ENCODE measurements around the gene ATG4C. TPM values are rescaled to one million over a fixed set of nuclear protein-coding genes. Genes with fewer than 3 reads are reported as not detected.

ATG4C gene
- total and polyA plus RNA-seq, 10 of the 15 experiments (the other 5 are each of a cell fraction or from before 2014, with no cell fraction given): 8.1 to 30.9 (median 18.9) TPM

- no peaks in the 10 kb centered on the region for H3K79me2 ChIP-seq (ENCODE audit: control insufficient read depth, insufficient read depth, low read length)
- no peaks in the 10 kb centered on the region for H3K4me1 ChIP-seq (ENCODE audit: control insufficient read depth, insufficient read depth, low read length)
- BruUV-seq (replicated peaks): no TSS peak
- H3K4me3 ChIP-seq: no peak overlapping the region
- no peak for DNase-seq (ENCODE audit: low read depth, low spot score)
- peak; percentile 70 for ATAC-seq
- H3K4me2 ChIP-seq (ENCODE audit: control insufficient read depth, insufficient read depth): no peak overlapping the region
- H3K9ac ChIP-seq (ENCODE audit: control insufficient read depth, insufficient read depth, low read length): no peak overlapping the region
- WGBS (ENCODE audit: insufficient coverage, insufficient replicate concordance, low lambda C conversion rate, missing lambda C conversion rate): 45% methylated on average over 12 of the region's 12 CpGs
- in situ Hi-C loops (cut with MboI) (loop anchor here (5.0 kb wide), 2 partner anchors 239 to 569 kb away; no protein-coding TSS in a partner anchor), intact Hi-C loops (cut with micrococcal nuclease; ENCODE audit: unreplicated experiment) (loop anchor here (1.0 to 10.0 kb wide), 4 partner anchors 131 to 571 kb away; no protein-coding TSS in a partner anchor)
- RAD21 ChIA-PET (ENCODE audit: unreplicated experiment): interaction anchor here (0.7 to 5.0 kb wide), 29 partner anchors 10 to 574 kb away, joined by 3 to 156 read pairs (median 5); no protein-coding TSS in a partner anchor
- no peaks in the 10 kb centered on the region for H4K20me1 ChIP-seq (ENCODE audit: control insufficient read depth, insufficient read depth)
- CTCF ChIA-PET: interaction anchor here (0.6 to 5.8 kb wide), 79 partner anchors 8 to 615 kb away, joined by 3 to 305 read pairs (median 4); partner anchors contain the start of gene DOCK7
- no peak overlapping the region for H3K27ac ChIP-seq (ENCODE audit: control insufficient read depth, insufficient read depth)
- H3K9me3 ChIP-seq (replicated peaks; ENCODE audit: control insufficient read depth, insufficient read depth, low read length): no peaks in the 10 kb centered on the region; the same call in 2 of the 3 replicates
- peak; percentile 82 for FAIRE-seq
- no peaks in the 10 kb centered on the region for H3K36me3 ChIP-seq (ENCODE audit: control insufficient read depth in 2 of 2, insufficient read depth in 2 of 2, low read length in 1 of 2)
- POLR2A ChIA-PET: interaction anchor here (1.0 kb wide), 1 partner anchor 310 kb away, joined by 3 read pairs; no protein-coding TSS in a partner anchor
- peak overlapping the region; percentile 45 for H2AFZ ChIP-seq (ENCODE audit: control insufficient read depth, low read depth, low read length)
- no peaks in the 10 kb centered on the region for H3K27me3 ChIP-seq (replicated peaks in 1 of 2; ENCODE audit: control insufficient read depth in 2 of 2, insufficient read depth in 2 of 2, low read length in 1 of 2)
- SMC1A ChIA-PET (ENCODE audit: uncharacterized antibody, unreplicated experiment): interaction anchor here (0.7 to 6.6 kb wide), 50 partner anchors 9 to 664 kb away, joined by 3 to 186 read pairs (median 4); partner anchors contain the start of genes ATG4C and DOCK7
- no peak for TF ChIP-seq MTA3 (IDR thresholded peaks at IDR 0.05; ENCODE audit: borderline replicate concordance, low read length)
- TF ChIP-seq GABPA (IDR thresholded peaks at IDR 0.05; ENCODE audit: low read depth): no peak
- no peak for TF ChIP-seq ESRRA (IDR thresholded peaks at IDR 0.05; ENCODE audit: low read length)
- TF ChIP-seq RBBP5 (conservative IDR thresholded peaks at IDR 0.05): no peak
- no peak for TF ChIP-seq NFYA (IDR thresholded peaks at IDR 0.05; ENCODE audit: borderline replicate concordance, low read depth, low read length)
- TF ChIP-seq ZNF622 (IDR thresholded peaks at IDR 0.05): no peak
- no peak for TF ChIP-seq KLF5 (IDR thresholded peaks at IDR 0.05; ENCODE audit: partially characterized antibody)
- TF ChIP-seq TARDBP (IDR thresholded peaks at IDR 0.05; ENCODE audit: borderline replicate concordance): no peak
- no peak for TF ChIP-seq TAF1 (IDR thresholded peaks at IDR 0.05; ENCODE audit: borderline replicate concordance, low read depth, low read length)
- TF ChIP-seq, protein P1, sequence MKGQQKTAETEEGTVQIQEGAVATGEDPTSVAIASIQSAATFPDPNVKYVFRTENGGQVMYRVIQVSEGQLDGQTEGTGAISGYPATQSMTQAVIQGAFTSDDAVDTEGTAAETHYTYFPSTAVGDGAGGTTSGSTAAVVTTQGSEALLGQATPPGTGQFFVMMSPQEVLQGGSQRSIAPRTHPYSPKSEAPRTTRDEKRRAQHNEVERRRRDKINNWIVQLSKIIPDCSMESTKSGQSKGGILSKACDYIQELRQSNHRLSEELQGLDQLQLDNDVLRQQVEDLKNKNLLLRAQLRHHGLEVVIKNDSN (IDR thresholded peaks at IDR 0.05; ENCODE audit: borderline replicate concordance, extremely low read length, insufficient read depth, low read depth, low read length): no peak
- no peak for TF ChIP-seq NBN (IDR thresholded peaks at IDR 0.05)
- no peak for TF ChIP-seq BHLHE40 (IDR thresholded peaks at IDR 0.05; ENCODE audit: borderline replicate concordance in 1 of 2, low read depth in 2 of 2, low read length in 1 of 2)
- no peak for TF ChIP-seq NFXL1 (IDR thresholded peaks at IDR 0.05; ENCODE audit: borderline replicate concordance)
- no peak for TF ChIP-seq SPI1 (IDR thresholded peaks at IDR 0.05; ENCODE audit: borderline replicate concordance, insufficient read depth, low read depth, low read length)
- TF ChIP-seq, protein P2, sequence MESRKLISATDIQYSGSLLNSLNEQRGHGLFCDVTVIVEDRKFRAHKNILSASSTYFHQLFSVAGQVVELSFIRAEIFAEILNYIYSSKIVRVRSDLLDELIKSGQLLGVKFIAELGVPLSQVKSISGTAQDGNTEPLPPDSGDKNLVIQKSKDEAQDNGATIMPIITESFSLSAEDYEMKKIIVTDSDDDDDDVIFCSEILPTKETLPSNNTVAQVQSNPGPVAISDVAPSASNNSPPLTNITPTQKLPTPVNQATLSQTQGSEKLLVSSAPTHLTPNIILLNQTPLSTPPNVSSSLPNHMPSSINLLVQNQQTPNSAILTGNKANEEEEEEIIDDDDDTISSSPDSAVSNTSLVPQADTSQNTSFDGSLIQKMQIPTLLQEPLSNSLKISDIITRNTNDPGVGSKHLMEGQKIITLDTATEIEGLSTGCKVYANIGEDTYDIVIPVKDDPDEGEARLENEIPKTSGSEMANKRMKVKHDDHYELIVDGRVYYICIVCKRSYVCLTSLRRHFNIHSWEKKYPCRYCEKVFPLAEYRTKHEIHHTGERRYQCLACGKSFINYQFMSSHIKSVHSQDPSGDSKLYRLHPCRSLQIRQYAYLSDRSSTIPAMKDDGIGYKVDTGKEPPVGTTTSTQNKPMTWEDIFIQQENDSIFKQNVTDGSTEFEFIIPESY (IDR thresholded peaks at IDR 0.05): no peak
- peak; percentile 90 for TF ChIP-seq RAD21 (IDR thresholded peaks at IDR 0.05; ENCODE audit: insufficient read depth, low read depth, low read length)
- TF ChIP-seq SUPT20H (IDR thresholded peaks at IDR 0.05; ENCODE audit: borderline replicate concordance, control insufficient read depth, low read depth, low read length): no peak
- no peak for TF ChIP-seq PML (IDR thresholded peaks at IDR 0.05; ENCODE audit: low read length)
- TF ChIP-seq, protein P3, sequence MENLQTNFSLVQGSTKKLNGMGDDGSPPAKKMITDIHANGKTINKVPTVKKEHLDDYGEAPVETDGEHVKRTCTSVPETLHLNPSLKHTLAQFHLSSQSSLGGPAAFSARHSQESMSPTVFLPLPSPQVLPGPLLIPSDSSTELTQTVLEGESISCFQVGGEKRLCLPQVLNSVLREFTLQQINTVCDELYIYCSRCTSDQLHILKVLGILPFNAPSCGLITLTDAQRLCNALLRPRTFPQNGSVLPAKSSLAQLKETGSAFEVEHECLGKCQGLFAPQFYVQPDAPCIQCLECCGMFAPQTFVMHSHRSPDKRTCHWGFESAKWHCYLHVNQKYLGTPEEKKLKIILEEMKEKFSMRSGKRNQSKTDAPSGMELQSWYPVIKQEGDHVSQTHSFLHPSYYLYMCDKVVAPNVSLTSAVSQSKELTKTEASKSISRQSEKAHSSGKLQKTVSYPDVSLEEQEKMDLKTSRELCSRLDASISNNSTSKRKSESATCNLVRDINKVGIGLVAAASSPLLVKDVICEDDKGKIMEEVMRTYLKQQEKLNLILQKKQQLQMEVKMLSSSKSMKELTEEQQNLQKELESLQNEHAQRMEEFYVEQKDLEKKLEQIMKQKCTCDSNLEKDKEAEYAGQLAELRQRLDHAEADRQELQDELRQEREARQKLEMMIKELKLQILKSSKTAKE (IDR thresholded peaks at IDR 0.05; ENCODE audit: low read depth, poor library complexity, severe bottlenecking): peak; percentile 41
Observed at GRCh38 chr1:62746086-62746808, 37.7 kb upstream of the ATG4C start.
